NCI-H146 treated with DMSO at 0.1 percent for 48 hours (cell line): ENCODE results near the gene PKMYT1.

ENCODE experiments used
- DNase-seq: peaks from one replicate; lab custom pipeline; 2025; ENCODE audit not compliant: unreplicated experiment; lab: John Stamatoyannopoulos, UW

Gene PKMYT1

GRCh38 chr16:2980227-2981176, at the start of gene PKMYT1:
Gene PKMYT1 (minus strand): TSS chr16:2980446. CDS start chr16:2979657, 789 bp downstream.
- peak; percentile 70 for DNase-seq

- no peak for DNase-seq
Measured at GRCh38 chr16:3029491-3030221, 49.4 kb upstream of the PKMYT1 start.

GRCh38 chr16:3028716-3029319, 48.6 kb upstream of the PKMYT1 start:
- no peak for DNase-seq

DNA sequence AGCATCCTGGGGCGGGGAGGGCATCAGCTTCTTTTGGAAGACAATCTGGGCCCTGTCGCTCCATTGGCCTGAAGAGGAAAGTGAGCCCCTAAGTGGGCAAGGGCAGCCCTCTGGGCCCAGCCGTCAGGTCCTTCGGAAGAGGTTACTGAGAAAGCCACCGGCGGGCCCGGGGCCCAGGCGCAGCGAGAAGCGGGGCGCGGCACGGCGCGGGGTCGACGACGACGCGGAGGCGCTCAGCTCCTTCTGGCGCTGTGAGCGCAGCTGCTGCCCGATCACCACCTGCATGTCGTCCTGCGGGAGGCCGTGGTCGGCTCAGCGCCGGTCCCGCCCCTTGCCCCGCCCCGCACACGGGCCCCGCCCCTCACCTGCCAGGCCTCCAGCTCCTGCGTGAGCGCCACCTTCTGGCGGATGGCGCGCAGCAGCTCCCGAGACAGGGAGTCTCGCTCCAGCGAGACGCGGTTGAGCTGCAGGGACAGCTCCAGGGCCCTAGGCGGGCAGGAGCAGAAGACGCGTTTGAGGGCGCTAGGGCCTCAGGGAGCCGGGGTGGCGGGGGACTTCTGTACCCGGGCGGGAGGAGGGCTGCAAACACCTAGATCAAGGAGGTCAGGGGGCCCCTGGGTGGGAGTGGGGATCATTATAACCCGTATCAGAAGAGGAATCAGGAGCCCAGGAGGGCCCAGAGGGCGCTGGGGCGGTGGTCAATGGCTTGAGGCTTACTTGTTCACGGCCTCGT, 47.9 kb upstream of the PKMYT1 start:
- peak; percentile 74 for DNase-seq

DNA sequence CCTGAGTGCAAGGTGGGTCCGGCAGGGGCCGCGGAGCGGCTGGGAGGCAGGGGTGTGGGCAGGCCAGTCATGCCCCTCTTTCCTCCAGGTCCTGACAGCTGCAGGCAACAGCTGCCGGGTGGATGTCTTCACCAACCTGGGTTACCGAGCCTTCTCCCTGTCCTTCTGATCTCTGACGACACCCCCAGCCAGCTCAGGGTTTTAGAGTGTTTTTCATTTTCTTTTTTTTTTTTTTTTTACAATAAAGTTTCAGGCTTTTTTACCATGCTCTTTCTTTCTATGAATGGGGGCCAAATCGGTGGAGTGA, 47.2 kb upstream of the PKMYT1 start:
- DNase-seq: no peak

DNA sequence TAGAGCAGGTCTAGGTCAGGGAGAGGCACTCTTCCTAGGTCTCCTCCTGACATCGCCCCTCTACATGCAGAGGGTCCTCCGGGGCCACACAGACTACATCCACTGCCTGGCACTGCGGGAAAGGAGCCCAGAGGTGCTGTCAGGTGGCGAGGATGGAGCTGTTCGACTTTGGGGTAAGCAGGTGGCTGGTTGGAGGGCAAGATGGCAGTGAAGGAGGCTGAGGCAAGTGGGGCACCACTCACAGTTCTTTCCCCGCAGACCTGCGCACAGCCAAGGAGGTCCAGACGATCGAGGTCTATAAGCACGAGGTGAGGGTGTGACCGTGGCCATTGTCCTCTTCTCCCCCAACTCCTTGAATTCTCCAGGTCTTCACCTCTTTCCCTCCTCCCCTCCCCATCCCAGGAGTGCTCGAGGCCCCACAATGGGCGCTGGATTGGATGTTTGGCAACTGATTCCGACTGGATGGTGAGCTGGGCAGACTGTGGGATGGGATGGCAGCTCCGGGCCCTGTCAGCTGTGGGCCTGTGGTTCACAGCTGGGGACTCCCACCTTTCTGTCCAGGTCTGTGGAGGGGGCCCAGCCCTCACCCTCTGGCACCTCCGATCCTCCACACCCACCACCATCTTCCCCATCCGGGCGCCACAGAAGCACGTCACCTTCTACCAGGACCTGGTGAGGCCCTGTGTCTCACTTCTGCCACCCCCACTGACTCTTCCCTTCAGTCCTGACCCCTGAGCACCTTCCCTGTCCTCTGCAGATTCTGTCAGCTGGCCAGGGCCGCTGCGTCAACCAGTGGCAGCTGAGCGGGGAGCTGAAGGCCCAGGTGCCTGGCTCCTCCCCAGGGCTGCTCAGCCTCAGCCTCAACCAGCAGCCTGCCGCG, 46.6 kb upstream of the PKMYT1 start:
- DNase-seq: no peak

- no peak for DNase-seq
Measured at GRCh38 chr16:3026003-3026378, 45.7 kb upstream of the PKMYT1 start.

- no peak for DNase-seq
Measured at GRCh38 chr16:3025032-3026002, 45.1 kb upstream of the PKMYT1 start.

GRCh38 chr16:3023669-3024478, 43.6 kb upstream of the PKMYT1 start, which contains the start of the genes HCFC1R1 and THOC6:
Gene HCFC1R1 (minus strand): TSS chr16:3023942. CDS start chr16:3023941, 1 bp downstream.
Gene THOC6 (plus strand): TSS chr16:3024035. CDS start chr16:3024327, 292 bp downstream.
- peak; percentile 93 for DNase-seq

GRCh38 chr16:3023415-3023668, 43.1 kb upstream of the PKMYT1 start:
- no peak for DNase-seq

DNA sequence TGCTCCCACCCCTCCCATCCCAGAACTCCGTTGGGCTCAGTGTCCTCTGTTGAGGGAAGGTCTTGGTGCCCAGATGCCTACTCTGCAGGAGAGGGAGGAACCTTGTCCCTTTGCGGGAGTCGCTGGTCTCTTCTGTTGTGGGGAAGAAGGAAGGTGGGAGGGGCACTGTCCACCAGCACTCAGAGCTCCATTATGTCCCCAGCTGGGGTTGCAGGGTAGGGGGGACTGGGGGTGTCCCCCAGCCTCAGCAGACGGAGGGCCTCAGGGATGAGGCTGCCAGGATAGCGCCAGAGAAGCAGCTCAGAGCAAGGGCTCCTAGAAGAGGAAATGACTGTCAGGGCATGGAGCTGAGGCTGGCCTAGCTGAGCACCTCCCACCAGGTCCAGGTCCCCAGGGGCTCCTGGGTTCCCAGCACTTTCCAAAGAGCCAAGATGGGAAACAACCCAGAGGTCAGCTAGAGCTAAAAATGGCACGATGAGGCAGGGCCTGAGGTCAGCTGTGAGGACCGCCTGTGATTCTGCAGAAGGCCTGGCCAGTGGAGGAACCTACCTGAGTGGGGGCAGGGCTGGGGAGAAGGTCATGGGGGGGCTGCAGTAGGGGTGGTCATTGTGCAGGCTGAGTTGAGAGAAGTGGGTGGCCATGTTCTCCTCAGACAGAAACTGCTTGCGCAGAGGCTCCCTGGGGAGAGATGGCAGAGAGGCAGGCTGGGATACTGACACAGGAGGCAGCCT, 42.6 kb upstream of the PKMYT1 start:
- DNase-seq: no peak

DNA sequence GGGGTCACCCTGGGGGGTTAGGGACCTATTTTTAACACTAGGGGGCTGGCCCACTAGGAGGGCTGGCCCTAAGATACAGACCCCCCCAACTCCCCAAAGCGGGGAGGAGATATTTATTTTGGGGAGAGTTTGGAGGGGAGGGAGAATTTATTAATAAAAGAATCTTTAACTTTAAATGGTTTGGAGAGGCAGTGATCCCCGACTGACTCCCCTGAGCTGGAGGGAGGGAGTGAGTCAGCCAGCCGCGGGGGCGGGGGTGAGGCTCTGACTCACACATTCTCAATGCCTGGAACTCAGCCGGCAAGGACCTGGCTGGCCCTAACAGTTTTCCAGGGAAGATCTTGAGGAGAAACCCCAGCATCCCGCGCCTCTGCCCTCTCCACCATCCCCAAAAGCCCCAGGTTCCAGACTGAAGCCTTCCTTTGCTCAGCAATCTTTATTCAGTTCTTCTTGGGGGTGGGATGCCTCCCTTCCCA, 42.0 kb upstream of the PKMYT1 start:
- DNase-seq: no peak

- no peak for DNase-seq
Measured at GRCh38 chr16:3021449-3022207, 41.4 kb upstream of the PKMYT1 start.

- DNase-seq: no peak
Measured at GRCh38 chr16:3020604-3021448, 40.6 kb upstream of the PKMYT1 start.

DNA sequence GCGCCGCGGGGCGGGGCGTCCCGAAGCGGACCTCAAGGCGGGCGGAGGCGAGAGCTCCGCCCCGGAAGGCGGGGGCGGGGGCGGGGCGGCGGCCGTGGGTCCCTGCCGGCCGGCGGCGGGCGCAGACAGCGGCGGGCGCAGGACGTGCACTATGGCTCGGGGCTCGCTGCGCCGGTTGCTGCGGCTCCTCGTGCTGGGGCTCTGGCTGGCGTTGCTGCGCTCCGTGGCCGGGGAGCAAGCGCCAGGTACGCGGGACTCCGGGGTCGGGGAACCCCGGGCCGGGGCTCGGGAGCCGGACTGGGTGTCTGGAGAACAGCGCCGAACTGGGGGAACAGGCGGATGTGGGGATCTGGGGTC, 40.0 kb upstream of the PKMYT1 start, which contains the start of gene TNFRSF12A:
Gene TNFRSF12A, plus strand, starts transcription at position 122 of the 357 bp plus-strand sequence. Its CDS starts 30 bp downstream, at position 152.
- DNase-seq: peak; percentile 29
